A673 (cell line): ENCODE results near the gene RBCK1. TPM values are rescaled to one million over a fixed set of nuclear protein-coding genes. Genes with fewer than 3 reads are reported as not detected.

Experiments used
- BruUV-seq: library from RNA; stranded (reverse); fragments of 400-500 nt; replicated peaks from 2 replicates; lab custom pipeline; 2021; lab: Mats Ljungman, UMichigan
- CTCF ChIA-PET: fragments of 300-600 bp; sonication (Branson Sonifier 250); formaldehyde crosslinking; loops from one replicate; lab custom pipeline; 2022; ENCODE audit warnings: antibody characterized with exemption; lab: Charles Lee
- POLR2A ChIA-PET: fragments of 300-600 bp; sonication (Branson Sonifier 250); formaldehyde crosslinking; loops from one replicate; lab custom pipeline; 2022; ENCODE audit warnings: antibody characterized with exemption; ENCODE audit not compliant: low non-redundant PET; lab: Charles Lee
- DNase-seq: peaks from one replicate; pipeline ENCODE4 v3.0.0-alpha.2; 2015; ENCODE audit warnings: low spot score
- H3K27ac ChIP-seq: fragments of 200-600 bp; sonication (generic); 2 replicates; pipeline ENCODE4 v1.5.1; 2016; ENCODE audit warnings: mixed run types, low read depth, mild to moderate bottlenecking, mixed read lengths, antibody characterized with exemption, low read length; ENCODE audit not compliant: poor library complexity, severe bottlenecking
- H3K27me3 ChIP-seq: fragments of 200-600 bp; sonication (generic); replicated peaks from 2 replicates; pipeline ENCODE4 v1.6.1; 2017; ENCODE audit warnings: mixed run types, low read depth, mild to moderate bottlenecking, mixed read lengths, antibody characterized with exemption, low read length; ENCODE audit not compliant: insufficient read depth, poor library complexity
- H3K36me3 ChIP-seq: fragments of 200-600 bp; sonication (generic); 2 replicates; pipeline ENCODE4 v1.6.1; 2016; ENCODE audit warnings: mixed run types, mild to moderate bottlenecking, mixed read lengths, antibody characterized with exemption, low read length; ENCODE audit not compliant: insufficient read depth, poor library complexity, severe bottlenecking
- H3K4me1 ChIP-seq: fragments of 200-600 bp; sonication (generic); 2 replicates; pipeline ENCODE4 v1.6.1; 2017; ENCODE audit warnings: mixed run types, mild to moderate bottlenecking, mixed read lengths, antibody characterized with exemption, low read length; ENCODE audit not compliant: insufficient read depth, poor library complexity, severe bottlenecking
- H3K4me3 ChIP-seq: fragments of 200-600 bp; sonication (generic); 2 replicates; pipeline ENCODE4 v1.5.1; 2016; ENCODE audit warnings: low read depth, mixed run types, mild to moderate bottlenecking, mixed read lengths, low read length; ENCODE audit not compliant: poor library complexity, severe bottlenecking
- H3K9me3 ChIP-seq: fragments of 200-600 bp; sonication (generic); 2 replicates; pipeline ENCODE4 v1.6.1; 2016; ENCODE audit warnings: mixed run types, low read depth, mild to moderate bottlenecking, mixed read lengths, antibody characterized with exemption, low read length; ENCODE audit not compliant: poor library complexity, severe bottlenecking
- CTCF ChIP-seq: fragments of 300-800, 200-600 bp; sonication (generic); conservative IDR thresholded peaks from 2 replicates; pipeline ENCODE4 v1.5.1; 2017; ENCODE audit warnings: low read depth, mild to moderate bottlenecking, antibody characterized with exemption, low read length, moderate library complexity, mixed read lengths
- EZH2 ChIP-seq: fragments of 200-600 bp; sonication (generic); IDR thresholded peaks from 2 replicates; pipeline ENCODE4 v1.6.1; 2017; ENCODE audit warnings: borderline replicate concordance, low read depth, mild to moderate bottlenecking, mixed read lengths, antibody characterized with exemption, low read length; ENCODE audit not compliant: poor library complexity, severe bottlenecking
- intact Hi-C: fragments of 100-400 bp; cut with micrococcal nuclease; formaldehyde crosslinking; loops from one replicate; pipeline ENCODE4 v1.10.0; 2022; ENCODE audit not compliant: unreplicated experiment
- total RNA-seq: library from RNA; stranded (reverse); gene quantifications from 2 replicates; pipeline ENCODE4 v1.2.3, GENCODE V29; 2021

RBCK1 gene
- total RNA-seq, 1 experiment from 2014 or later, result 72.0 TPM

DNA sequence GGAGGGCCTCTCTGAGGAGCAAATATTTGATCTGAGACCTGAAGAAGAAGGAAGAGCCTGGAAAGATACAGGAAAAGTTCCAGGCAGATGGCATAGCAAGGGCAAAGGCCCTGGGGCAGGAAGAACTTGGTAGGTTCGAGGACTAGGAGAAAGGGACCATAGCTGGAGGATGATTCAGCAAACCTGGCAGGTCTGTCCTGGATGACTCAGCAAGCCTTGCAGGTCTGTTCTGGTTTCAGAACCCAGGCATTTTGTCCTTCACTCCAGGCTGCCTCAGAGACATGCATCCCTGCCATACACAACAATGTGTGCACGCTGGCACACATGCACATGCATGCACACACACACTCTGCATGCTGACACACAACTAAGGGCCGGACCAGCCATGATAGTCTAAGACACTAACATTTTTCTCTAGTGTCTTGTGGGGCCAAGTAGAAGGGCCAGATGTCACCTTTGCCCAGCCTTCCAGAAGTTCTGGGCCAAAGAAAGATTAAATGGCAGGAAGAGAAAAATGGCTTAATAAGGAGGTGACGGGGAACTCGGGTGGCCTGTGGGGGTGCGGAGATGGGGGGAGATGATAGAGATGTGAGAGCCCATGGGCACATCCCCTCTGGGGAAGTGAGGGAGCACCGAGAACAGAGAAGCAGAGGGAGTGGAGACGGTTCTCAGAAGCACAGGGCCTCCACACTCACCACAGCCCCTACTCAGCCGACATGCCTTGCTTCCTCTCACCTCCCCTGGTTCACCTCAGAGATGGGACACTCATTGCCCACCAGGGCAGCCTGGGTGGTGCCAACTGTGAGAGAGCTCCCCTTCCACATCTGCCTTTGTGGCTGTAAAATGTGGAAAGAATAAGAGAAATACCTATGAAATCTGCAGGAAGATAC lies 42.9 kb upstream of the RBCK1 start:
- H3K4me3 ChIP-seq, result no peak overlapping the region
- ChIA-PET POLR2A (no interaction called here), CTCF (interaction anchor here (0.6 kb wide), 1 partner anchor 280 kb away, joined by 3 read pairs; no protein-coding TSS in a partner anchor)
- no peak overlapping the region for H3K27ac ChIP-seq
- H3K36me3 ChIP-seq, result no peaks in the 10 kb centered on the region
- TF ChIP-seq CTCF, result no peak
- no peak for TF ChIP-seq EZH2
- peaks cover 33% of the 10 kb centered on the region for H3K4me1 ChIP-seq
- BruUV-seq, result no TSS peak
- H3K27me3 ChIP-seq, result no peaks in the 10 kb centered on the region
- H3K9me3 ChIP-seq, result no peaks in the 10 kb centered on the region
- DNase-seq, result no peak
- intact Hi-C loops, result no loop called here

- CTCF ChIA-PET, result interaction anchor here (0.6 kb wide), 1 partner anchor 279 kb away, joined by 3 read pairs; no protein-coding TSS in a partner anchor
- Histone ChIP-seq H3K27ac (no peak overlapping the region), H3K9me3 (no peaks in the 10 kb centered on the region), H3K4me1 (peaks cover 26% of the 10 kb centered on the region), H3K36me3 (no peaks in the 10 kb centered on the region), H3K4me3 (no peak overlapping the region), H3K27me3 (no peaks in the 10 kb centered on the region)
- no TSS peak for BruUV-seq
- TF ChIP-seq CTCF (no peak), EZH2 (no peak)
- no peak for DNase-seq
- POLR2A ChIA-PET, result no interaction called here
- intact Hi-C loops, result no loop called here
Measured at GRCh38 chr20:366041-366718, 41.9 kb upstream of the RBCK1 start.

DNA sequence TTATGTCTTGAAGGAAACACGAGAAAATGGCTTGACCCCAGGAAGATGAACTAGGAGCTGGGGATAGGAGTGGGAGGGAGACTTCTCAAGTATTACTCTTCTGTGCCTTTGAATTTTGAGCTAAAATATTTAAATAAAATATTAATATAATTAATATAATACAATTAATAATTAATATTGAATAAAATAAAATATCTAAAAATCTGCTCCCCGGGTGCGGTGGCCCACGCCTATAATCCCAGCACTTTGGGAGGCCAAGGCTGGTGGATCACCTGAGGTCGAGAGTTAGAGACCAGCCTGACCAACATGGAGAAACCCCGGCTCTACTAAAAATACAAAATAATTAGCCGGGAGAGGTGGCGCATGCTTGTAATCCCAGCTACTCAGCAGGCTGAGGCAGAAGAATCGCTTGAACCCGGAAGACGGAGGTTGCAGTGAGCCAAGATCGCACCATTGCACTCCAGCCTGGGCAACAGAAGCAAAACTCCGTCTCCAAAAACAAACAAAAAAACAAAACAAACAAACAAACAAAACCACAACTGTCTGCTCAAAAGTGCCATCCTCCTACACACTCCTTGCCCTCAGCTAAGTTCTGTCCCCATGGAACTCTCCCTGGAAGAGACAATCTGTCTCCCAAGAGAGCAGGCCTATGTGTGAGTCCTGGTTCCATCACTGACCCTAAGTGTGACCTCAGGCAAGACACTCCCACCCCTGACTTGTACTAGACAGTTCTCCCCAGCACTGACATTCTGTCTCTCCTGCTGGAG lies 41.2 kb upstream of the RBCK1 start:
- no TSS peak for BruUV-seq
- no peaks in the 10 kb centered on the region for H3K9me3 ChIP-seq
- no peak for DNase-seq
- ChIA-PET POLR2A (no interaction called here), CTCF (no interaction called here)
- TF ChIP-seq EZH2 (no peak), CTCF (no peak)
- H3K36me3 ChIP-seq, result no peaks in the 10 kb centered on the region
- H3K4me1 ChIP-seq, result peaks cover 26% of the 10 kb centered on the region
- no peak overlapping the region for H3K4me3 ChIP-seq
- intact Hi-C loops, result no loop called here
- no peak overlapping the region for H3K27ac ChIP-seq
- H3K27me3 ChIP-seq, result no peaks in the 10 kb centered on the region
